ENCODE results near the gene SNX11.

GRCh38 chr17:48162306-48162934 lies 54.9 kb downstream of the SNX11 start:
- no peak for TF ChIP-seq EP300 (IDR thresholded peaks at IDR 0.05)
- TF ChIP-seq CTCF (IDR thresholded peaks at IDR 0.05): no peak
- TF ChIP-seq POLR2AphosphoS5 (IDR thresholded peaks at IDR 0.05): no peak
- no peak for TF ChIP-seq POLR2A (IDR thresholded peaks at IDR 0.05)
